Inferior parietal cortex (tissue), 1 donor: ENCODE results near the gene BACE2.
"Not testable (repeated sequence)": the region's sequence is repeated elsewhere in the genome, so short reads cannot be mapped to it uniquely, and the experiment has no call there.

Experiments used
- DNase-seq: peaks from one replicate; pipeline ENCODE4 v3.0.0-alpha.2; 2016; ENCODE audit errors: extremely low spot score

Gene BACE2

DNA sequence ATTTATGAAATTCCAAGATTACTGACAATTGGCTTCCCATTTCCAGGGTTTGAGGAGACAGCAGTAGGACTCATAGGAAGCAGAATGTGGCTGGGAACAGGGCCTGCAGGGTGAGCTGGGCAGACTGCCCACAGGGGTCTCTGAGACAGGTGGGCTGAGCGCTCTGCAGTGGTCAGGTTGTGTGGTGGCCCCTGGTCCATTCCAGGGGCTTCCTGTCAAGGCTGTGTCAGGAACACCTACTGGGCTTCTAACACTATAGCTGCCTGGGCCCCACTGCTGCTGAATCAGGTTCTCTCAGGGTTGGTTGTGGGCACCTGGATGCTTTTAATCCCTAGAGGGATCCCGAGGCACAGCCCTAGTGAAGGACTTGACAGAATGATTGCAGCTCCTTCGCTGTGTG, 72.1 kb downstream of the BACE2 start:
- DNase-seq: no peak

DNA sequence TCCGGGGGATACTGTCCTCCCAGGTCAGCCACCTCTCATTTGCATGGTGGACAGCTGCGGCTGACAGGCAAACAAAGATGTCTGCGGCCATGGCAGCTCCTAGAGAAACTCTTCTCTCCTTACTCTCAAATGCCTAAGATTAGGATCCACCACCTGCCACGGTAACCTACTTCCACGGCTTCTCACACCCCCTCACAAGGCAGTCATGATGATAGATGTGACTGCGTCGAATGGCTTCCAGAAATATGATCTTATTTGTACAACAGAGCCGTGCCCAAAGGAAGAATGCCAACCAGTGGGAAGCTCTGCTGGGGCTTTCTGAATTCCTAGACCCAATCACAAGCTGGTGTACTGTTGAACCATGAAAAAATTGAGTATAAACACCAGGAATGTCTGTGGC, 73.4 kb downstream of the BACE2 start:
- DNase-seq: no peak

GRCh38 chr21:41242238-41242829, 74.4 kb downstream of the BACE2 start:
- DNase-seq: no peak

DNA sequence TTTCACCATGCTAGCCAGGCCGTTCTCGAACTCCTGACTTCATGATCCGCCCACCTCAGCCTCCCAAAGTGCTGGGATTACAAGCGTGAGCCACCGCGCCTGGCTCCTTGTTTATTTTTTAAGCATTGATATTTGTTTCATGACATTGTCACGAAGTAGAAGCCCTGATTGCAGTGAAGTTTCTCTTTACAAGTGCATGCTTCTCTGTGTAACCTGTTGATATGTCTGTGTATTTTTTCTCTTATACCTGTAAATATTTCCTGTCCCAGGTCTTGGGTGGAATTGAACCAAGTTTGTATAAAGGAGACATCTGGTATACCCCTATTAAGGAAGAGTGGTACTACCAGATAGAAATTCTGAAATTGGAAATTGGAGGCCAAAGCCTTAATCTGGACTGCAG, 75.1 kb downstream of the BACE2 start:
- no peak for DNase-seq

GRCh38 chr21:41244266-41244880, 76.4 kb downstream of the BACE2 start:
- not testable (repeated sequence) for DNase-seq

DNA sequence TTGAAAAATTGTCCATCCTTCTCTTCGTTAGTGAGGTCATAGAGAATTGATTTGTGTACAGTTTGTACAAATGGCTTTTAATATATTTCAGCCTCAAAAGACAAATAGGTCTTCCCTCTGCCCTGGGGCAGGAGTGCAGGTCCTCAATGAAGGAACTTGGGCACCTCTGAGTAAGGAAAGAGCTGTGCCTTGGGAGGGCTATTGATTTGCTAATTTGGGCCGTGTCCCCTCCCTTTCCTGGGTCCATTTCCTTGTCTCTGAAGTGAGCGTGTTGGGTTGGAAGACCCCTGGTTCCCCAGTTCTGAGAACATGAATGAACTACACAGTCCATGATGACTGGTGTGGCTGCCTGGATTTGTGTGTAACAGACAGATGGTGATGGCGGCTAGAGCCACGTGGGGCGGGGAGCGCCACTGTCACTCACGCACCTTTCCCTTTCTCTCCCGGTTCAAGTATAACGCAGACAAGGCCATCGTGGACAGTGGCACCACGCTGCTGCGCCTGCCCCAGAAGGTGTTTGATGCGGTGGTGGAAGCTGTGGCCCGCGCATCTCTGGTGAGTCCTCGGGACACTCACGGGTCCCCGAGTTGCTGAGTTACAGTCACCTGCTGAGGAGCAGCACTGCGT, 77.7 kb downstream of the BACE2 start:
- DNase-seq: no peak

DNA sequence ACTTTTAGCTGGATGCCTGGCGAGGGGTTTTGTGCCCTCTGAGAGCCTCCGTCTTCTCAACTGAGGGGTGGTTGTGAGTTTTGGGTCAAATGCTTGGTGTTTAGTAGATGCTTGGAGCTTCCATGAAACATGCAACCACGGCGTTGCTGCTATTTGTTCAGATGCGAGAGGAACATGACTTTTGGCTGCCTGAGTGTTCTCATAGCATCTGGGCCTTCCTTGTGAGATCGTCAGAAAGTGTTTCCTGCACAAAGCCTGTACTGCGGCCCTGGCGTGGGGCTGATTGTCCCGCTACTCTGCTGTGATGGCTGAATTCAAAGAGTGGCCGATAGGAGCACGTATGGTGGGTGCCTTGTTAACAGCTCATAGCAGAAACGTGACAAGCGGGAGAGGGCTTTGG, 78.8 kb downstream of the BACE2 start:
- no peak for DNase-seq

GRCh38 chr21:41247561-41248545, 79.9 kb downstream of the BACE2 start:
- no peak for DNase-seq

DNA sequence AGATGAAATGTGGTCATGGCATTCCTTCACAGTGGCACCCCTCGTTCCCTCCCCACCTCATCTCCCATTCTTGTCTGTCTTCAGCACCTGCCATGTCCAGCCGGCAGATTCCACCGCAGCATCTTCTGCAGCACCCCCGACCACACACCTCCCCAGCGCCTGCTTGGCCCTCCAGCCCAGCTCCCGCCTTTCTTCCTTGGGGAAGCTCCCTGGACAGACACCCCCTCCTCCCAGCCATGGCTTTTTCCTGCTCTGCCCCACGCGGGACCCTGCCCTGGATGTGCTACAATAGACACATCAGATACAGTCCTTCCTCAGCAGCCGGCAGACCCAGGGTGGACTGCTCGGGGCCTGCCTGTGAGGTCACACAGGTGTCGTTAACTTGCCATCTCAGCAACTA, 81.5 kb downstream of the BACE2 start:
- no peak for DNase-seq

DNA sequence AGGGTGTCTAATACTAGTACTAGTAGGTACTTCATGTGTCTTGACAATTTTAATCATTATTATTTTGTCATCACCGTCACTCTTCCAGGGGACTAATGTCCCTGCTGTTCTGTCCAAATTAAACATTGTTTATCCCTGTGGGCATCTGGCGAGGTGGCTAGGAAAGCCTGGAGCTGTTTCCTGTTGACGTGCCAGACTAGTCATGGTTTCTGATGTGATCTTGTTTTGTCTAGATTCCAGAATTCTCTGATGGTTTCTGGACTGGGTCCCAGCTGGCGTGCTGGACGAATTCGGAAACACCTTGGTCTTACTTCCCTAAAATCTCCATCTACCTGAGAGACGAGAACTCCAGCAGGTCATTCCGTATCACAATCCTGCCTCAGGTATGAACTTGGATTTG, 82.6 kb downstream of the BACE2 start:
- DNase-seq: no peak

- no peak for DNase-seq
These were observed 84.1 kb downstream of the BACE2 start for GRCh38 chr21:41251961-41252642.

GRCh38 chr21:41254090-41254700, 86.2 kb downstream of the BACE2 start:
- DNase-seq: no peak

DNA sequence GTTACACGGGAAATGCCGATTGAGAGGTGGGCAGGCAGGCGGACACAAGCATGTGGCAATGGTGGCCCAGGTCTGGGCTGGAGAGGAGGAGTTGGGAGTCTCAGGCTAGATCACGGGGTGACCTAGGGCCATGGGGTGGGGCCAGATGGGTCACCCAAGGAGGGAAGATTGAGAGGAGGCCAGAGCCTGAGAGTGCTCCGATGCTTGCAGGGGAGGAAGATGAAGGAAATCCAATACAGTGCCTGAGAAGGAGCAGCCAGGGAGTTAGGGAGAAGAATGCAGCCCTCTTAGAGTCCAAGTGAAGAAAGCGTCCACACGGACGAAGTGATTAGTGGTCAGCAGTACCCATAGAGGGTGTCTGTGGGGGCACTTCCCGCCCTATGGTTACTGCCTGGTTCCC, 87.2 kb downstream of the BACE2 start:
- DNase-seq: no peak

DNA sequence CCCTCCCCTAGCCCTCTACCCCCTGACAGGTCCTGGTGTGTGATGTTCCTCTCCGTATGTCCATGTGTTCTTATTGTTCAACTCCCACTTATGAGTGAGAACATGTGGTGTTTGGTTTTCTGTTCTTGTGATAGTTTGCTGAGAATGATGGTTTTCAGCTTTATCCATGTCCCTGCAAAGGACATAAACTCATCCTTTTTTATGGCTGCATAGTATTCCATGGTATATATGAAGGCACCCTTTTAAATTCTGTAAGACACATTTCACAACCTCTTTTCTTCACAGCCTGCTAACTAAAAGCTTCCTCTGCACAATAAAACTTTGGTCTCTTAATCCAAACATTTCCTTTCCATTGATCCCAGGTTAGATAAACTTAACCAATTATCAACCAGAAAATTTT, 88.3 kb downstream of the BACE2 start:
- DNase-seq: not testable (repeated sequence)

- no peak for DNase-seq
These were observed 89.1 kb downstream of the BACE2 start for GRCh38 chr21:41256771-41257702.

- DNase-seq: no peak
These were observed 90.7 kb downstream of the BACE2 start for GRCh38 chr21:41258617-41259016.

- DNase-seq: no peak
These were observed 92.5 kb downstream of the BACE2 start for GRCh38 chr21:41260428-41260827.

DNA sequence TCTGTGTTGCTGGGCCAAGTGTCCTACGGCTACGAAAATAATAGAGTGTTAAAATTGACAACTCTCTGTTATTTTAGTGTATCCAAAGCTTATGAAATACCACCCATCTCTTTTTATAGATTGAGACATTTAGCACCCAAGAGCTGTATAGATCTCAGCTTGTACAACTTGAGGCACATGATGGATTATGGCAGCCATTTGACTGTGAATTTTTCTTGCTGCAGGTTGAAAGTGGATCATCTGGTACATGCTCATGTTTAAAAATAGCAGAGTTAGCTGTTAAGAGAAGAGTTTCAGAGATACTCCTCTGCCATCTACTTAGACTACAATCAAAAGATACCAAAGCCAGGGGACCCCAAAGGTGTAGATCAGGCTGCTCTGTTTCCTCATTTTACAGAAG, 99.4 kb downstream of the BACE2 start:
- DNase-seq: peak; percentile 17

GRCh38 chr21:41269535-41269934, 101.6 kb downstream of the BACE2 start:
- DNase-seq: no peak

- no peak for DNase-seq
These were observed 109.2 kb downstream of the BACE2 start for GRCh38 chr21:41277196-41277595.
